T-helper 1 cell treated with Interleukin-12 subunit alpha and Interleukin-12 subunit beta and Interleukin-4 antibody, amounts not matched to agents 30 ng/mL and 1 ng/mL, for 36 hours (primary cell): ENCODE measurements around the gene TMEM178B. TPM values are rescaled to one million over a fixed set of nuclear protein-coding genes. Genes with fewer than 3 reads are reported as not detected.

Source experiments
- intact Hi-C: fragments of 100-400 bp; cut with micrococcal nuclease; formaldehyde crosslinking; loops from one replicate; pipeline ENCODE4 v1.15.1; 2024
- total RNA-seq: library from RNA; stranded (reverse); gene quantifications from 2 replicates; pipeline ENCODE4 v1.2.3, GENCODE V29; 2022

The TMEM178B gene
- total RNA-seq, 1 donor from 2014 or later = 6.5 TPM

- intact Hi-C loops = no loop called here
These were observed 342.9 kb downstream of the TMEM178B start for GRCh38 chr7:141416650-141417270.

DNA sequence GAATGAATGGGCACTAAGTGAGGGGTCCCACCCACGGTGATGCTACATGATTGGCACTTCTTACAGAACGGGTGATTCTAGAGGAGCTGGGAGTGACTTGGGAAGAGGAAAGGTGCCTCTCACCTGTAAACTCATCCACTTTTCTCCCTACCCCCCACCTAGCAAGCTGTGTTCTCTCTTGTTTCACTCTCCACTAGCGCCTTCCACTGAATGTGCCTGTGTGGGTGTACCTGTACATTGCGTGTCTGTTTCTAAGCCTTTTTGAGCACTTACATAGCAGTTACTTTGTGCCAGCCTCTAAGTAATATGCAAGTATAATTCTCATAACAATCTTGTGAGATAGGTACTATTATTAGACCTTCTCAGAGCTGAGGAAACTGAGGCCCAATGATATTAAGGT is 343.6 kb downstream of the TMEM178B start:
- intact Hi-C loops = no loop called here

GRCh38 chr7:141418066-141418465 is 344.2 kb downstream of the TMEM178B start:
- intact Hi-C loops = no loop called here

DNA sequence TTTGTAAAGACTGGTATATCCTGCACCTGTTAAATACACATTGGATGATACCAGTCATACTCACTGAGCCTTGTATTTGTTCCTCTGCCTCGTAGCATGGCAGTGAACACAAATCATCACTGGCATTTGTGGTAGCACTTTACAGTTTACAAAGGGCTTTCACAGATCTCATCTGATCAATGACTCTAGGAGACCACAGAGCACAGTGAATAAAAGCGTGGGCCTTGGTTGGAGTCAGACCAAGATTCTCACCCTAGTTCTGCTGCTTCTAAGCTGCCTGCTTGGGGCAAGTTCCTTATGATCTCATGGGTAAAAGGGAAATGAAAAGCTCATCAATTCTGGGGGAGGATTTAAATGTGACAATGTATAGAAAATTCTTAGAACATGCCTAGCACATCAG is 347.4 kb downstream of the TMEM178B start:
- intact Hi-C loops = no loop called here

DNA sequence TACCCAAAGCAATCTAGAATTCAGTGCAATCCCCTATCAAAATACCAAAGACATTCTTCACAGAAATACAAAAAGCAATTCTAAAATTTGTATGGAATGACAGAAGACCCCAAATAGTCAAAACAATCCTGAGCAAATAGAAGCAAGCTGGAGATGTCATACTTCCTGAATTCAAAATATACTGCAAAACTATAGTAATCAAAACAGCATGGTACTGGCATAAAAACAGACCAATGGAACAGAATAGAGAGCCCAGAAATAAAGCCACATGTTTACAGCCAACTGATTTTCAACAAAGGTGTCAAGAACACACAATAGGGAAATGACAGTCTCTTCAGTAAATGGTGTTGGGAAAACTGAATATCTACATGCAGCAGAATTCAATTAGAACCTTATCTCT is 353.3 kb downstream of the TMEM178B start:
- intact Hi-C loops = no loop called here

DNA sequence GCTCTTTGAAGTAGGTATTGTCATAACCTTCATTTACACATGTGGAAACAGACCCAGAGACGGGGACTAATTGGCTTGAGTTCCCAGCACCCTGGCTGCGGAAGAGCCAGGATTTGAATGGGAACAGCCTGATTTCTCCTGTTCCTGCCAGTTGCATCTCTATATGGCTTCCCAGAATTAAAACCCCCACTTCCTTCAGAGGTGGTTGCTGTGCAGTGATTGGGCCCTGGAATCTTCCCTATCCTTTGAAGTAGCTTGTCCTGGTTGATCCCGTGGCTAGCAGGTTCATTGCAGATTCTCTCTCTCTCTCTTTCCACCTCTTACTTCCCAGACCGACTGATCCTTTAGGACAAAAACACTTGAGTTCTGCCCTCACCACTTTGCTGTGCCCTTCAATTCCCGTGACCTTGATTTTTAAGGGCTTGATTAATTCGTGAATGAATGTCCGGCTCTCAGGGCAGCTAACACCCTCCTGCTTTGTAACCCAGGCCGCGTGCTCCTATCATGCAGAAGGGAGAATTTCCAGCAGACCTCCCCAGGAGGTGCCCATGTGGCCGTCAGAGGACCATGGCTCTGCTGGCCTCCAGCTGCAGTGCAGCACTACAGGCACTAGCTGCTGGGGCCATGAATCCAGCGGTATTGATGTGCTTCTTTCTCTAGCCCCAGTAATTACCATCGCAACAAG is 356.7 kb downstream of the TMEM178B start:
- intact Hi-C loops = no loop called here

GRCh38 chr7:141431140-141431479 is 357.2 kb downstream of the TMEM178B start:
- intact Hi-C loops = no loop called here

DNA sequence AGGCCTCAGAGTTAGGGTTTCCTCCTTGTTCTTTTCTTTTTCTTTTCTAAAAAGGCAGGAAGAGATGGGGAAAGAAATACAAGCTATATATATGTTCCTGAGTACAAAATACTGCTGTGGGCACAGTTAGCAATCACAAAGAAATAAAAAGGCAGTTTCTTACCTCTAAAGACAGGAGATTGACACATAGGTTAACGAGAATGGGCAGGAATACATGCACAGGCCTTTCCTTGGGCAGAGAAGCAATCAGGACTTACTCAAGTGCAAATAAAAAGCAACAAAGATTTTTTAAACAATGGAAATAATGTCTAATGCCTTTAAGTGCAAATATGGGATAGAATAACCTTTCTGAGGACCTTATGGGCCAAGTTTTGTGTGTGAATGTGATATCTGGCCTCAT is 357.8 kb downstream of the TMEM178B start:
- intact Hi-C loops = no loop called here

DNA sequence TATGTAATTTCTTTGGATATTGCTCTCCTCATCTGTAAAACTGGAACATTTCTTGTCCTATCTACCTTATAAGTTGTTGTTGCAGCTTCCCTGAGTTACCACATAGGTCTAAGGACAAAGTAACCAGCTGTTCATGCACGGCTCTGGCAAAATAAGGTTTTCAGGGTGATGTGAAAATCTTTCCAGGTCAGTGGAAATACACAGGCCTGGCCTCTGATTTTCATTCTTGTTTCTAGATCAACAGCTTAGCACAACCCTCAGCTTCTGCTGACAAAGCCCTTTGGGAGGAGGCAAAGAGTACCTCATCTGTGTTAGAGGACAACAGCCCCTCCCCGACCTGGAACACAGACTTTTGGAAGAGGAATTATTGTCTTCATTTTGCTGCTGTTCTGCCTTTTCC is 359.8 kb downstream of the TMEM178B start:
- intact Hi-C loops = no loop called here

DNA sequence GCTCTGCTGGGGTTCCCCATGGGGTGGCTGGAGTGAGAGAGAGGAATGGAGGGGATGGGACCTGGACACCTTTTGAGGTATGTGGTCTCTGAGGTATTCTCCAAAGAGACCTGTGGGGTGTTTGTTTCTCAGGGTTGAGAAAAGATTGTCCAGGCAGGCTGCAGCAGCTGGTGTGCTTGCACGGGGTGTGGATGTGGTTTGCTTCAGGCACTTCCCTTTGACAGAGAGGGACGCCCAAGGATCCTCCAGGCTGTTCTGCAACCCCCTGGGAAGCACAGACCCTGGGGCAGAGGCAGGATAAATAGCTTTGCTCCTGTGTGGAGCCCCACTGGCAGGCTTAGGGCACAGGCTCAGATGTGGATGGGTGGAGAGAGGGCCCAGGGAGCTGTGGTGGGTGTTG is 362.3 kb downstream of the TMEM178B start:
- intact Hi-C loops = no loop called here

- intact Hi-C loops = no loop called here
These were observed 362.8 kb downstream of the TMEM178B start for GRCh38 chr7:141436575-141437075.

DNA sequence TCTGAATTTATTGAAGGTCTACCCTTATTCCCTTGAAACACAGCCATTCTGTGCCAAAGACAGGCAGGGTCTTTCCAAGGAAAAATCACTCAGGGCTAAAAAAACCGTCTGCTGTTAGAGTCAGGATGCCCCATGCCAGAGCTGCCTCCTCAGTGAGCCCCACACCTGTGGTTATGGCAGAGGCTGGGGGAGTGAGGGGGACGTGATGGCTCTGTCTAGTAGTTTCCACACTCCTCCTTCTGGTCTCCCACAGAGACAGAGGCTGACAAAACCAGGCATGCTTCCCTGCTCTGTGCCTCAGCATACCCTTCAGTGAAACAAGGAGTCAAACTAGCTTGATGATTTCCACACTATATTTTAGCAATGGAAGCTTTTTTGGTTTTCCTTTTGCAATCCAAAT is 365.3 kb downstream of the TMEM178B start:
- intact Hi-C loops = no loop called here

DNA sequence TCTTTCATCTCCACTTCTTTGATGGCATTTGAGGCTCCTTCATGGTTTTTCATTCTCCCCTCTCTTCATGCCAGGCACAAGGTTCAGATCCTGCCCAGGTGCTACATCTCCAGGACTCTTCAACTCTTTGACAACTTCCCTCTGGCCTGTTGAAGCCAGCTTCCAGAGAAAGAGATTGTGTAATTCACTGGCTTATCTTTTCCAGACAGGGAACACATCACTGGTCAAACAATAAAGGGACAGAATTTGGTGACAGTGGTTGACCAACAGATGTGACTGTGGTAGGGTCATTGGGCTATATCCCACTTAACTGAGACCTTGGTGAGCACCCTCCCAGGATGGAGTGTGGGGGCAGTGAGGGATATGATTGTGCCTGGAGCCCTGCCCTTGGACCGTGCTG is 365.9 kb downstream of the TMEM178B start:
- intact Hi-C loops = no loop called here

GRCh38 chr7:141441837-141442627 is 368.2 kb downstream of the TMEM178B start:
- intact Hi-C loops = no loop called here

- intact Hi-C loops = no loop called here
These were observed 368.9 kb downstream of the TMEM178B start for GRCh38 chr7:141442781-141443180.

DNA sequence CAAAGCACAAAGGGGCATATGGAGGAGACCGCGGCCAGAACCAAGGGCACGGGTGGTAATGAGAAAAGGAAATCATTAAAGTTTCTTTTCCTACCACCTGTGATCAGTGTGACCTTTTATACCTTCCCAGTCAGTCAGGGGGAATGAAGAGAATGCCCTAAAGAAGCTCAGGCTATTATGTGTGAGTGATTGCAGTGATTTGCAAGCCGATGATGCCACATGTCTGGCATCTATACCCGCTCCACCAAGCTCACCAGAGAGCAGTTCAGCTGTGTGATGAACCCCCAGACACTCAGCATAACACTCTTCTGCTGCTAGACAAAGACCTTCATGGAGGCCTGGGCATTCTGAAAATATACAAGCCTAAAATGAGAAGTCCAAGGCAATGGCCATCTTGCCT is 371.1 kb downstream of the TMEM178B start:
- intact Hi-C loops = no loop called here

DNA sequence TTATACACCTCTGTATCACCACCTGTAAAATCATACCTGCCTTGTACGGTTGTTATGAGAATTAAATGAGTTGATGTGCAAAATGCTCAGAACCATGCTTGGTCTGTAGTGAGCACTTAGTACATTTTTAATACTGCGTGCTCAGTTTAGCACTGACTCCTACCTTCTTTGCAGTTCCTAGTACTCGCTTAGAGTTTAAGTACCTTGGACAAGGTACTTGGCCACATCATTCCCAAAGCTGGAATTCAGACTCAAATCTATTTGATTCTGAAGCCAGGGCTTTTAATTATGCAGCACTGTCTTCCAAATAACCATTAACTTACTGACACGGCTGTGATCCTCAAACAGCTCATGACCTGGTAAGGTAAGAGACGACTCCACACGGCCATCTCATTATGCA is 377.4 kb downstream of the TMEM178B start:
- intact Hi-C loops = no loop called here

GRCh38 chr7:141452911-141453310 is 379.0 kb downstream of the TMEM178B start:
- intact Hi-C loops = no loop called here

GRCh38 chr7:141454338-141454737 is 380.5 kb downstream of the TMEM178B start:
- intact Hi-C loops = no loop called here

DNA sequence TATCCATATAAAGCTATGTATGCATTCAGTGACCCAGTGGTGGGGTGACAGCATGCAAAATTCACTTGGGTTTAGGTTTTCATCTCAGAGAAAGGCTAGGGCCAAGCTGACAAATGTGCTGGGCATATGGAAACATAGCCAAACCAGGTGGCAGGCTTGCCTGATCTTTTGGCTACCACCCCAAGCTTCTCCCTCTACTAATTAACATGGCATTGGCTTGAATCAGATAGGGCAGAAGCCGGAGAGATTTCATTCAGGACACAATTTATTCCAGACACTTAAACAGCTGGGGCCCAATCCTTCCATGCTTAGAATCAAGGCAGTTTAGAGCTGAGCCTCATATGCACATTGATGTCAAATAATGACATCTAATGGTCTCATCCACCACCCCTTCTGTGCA is 381.9 kb downstream of the TMEM178B start:
- intact Hi-C loops = no loop called here

- intact Hi-C loops = no loop called here
These were observed 382.4 kb downstream of the TMEM178B start for GRCh38 chr7:141456298-141456697.

DNA sequence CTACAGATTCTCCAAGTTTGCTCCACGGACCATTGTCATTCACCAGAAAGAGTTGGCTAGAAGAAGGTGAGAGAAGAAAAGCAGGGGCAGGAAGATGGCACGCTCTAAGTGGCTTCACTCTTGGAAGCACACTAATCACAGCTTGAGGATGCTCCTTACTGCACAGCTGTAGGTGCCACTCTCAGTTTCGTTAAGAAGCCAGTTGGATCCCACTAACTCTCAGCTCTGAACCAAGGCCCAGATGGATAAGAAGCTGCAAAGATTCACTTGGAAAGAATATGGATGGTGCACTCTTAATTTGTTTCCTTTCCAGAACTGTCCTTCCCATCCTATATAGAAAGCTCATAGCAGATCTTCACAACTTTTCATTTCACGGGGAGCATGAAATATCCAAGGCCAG is 382.8 kb downstream of the TMEM178B start:
- intact Hi-C loops = no loop called here
